Myocyte (in vitro differentiated cells): ENCODE data around the gene CSN2. TPM values are rescaled to one million over a fixed set of nuclear protein-coding genes. Genes with fewer than 3 reads are reported as not detected.
"Not testable (repeated sequence)": the region's sequence is repeated elsewhere in the genome, so short reads cannot be mapped to it uniquely, and the experiment has no call there.

Experiments used
- DNase-seq: peaks from one replicate; pipeline ENCODE4 v3.0.0-alpha.2; 2012; ENCODE audit warnings: low read depth
- polyA plus RNA-seq: library from polyadenylated mRNA; unstranded; fragments of >200 nt; gene quantifications from one replicate; pipeline ENCODE4 v1.2.1, GENCODE V29; 2012; ENCODE audit warnings: missing spikeins
- total RNA-seq: library from RNA; depleted of rRNA; stranded (reverse); fragments of >200 nt; gene quantifications from 2 replicates; pipeline ENCODE4 v1.2.3, GENCODE V29; 2014

CSN2 gene, protein sequence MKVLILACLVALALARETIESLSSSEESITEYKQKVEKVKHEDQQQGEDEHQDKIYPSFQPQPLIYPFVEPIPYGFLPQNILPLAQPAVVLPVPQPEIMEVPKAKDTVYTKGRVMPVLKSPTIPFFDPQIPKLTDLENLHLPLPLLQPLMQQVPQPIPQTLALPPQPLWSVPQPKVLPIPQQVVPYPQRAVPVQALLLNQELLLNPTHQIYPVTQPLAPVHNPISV
- not detected in 2 replicates for total RNA-seq
- not detected for polyA plus RNA-seq

GRCh38 chr4:69965628-69966027, at the start of gene CSN2:
CSN2 (minus strand) TSS chr4:69965728; CDS start chr4:69960995, 4,733 bp downstream.
- no peak for DNase-seq

GRCh38 chr4:70008771-70009170, 43.2 kb upstream of the CSN2 start:
- no peak for DNase-seq

DNA sequence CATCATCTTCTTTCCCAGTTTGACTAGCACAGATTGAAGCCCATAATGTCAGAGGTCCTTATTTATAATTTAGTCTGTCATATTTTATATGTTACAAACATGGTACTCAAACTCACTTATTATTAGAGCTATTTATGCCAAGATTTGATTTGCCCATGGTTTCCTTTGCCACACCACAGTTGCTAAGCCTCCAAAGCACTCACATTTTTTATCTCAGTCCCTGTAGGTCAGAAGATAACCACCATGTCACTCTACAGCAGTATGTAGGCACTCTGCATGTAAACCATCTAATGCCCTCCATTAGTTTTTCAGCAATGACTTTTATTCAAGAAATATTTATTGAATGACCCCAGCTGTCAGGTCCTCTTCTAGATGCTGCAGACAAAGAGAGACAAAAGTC, 37.0 kb upstream of the CSN2 start:
- no peak for DNase-seq

GRCh38 chr4:70000711-70001110, 35.2 kb upstream of the CSN2 start:
- DNase-seq: no peak

- no peak for DNase-seq
Measured at GRCh38 chr4:69999420-69999819, 33.9 kb upstream of the CSN2 start.

DNA sequence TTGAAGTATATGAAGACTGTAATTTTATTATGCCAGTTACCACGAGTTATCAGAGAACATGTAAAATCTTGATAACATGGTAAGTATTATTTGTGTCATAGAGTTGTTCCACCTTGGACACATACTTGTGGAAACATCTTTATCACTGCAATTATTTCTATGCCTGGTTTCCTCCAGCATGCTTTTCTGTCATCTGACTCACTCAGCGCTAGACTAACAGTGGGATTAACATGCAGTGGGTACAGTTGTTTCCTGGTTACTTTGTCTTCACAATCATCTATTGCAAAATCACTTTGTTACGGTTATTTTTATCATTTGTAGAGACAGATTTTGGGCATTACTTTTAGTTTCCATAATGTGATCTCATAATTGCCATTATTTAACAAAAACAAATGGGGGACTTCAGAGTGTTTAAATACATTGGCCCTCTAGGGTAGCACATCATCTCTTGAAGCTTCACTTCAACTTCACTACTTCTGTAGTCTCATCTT, 30.0 kb upstream of the CSN2 start, which contains the start of gene STATH:
Gene STATH (plus strand): TSS at position 441 of the 491 bp plus-strand sequence. CDS start 2,472 bp downstream, outside the sequence.
- DNase-seq: no peak

DNA sequence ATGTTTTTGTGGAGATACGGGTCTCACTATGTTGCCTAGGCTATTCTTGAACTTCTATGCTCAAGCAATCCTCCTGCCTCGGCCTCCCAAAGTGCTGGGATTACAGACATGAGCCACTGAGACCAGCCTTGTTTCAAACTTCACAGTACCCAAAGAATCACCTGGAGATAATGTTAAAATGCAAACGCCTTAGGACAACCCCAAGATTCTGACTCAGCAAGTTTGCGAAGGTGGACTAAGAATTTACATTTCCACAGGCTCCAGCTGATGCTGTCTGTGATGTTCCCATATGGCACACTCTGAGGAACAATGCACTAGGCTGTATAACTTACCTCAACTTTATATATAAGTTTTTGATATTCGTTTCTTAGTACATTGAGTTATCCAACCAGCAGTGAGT, 29.3 kb upstream of the CSN2 start:
- DNase-seq: no peak

DNA sequence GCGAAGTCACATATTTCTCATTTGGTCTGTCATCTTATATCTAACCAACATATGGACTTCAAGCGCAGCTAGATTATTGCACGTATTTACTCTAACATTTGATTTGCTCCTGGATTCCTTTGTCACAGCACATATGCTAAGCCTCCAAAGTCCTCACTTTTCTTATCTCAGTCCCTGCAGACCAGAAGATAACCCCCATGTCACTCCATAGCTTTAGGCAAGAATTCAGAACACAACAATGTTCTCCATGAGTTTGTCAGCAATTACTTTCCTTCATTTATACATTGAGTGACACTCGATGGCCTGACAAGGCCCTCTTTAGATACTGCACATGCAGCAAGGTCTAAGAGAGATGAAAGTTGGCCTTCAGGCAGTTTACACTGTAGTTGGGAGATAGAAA, 25.5 kb upstream of the CSN2 start:
- no peak for DNase-seq

DNA sequence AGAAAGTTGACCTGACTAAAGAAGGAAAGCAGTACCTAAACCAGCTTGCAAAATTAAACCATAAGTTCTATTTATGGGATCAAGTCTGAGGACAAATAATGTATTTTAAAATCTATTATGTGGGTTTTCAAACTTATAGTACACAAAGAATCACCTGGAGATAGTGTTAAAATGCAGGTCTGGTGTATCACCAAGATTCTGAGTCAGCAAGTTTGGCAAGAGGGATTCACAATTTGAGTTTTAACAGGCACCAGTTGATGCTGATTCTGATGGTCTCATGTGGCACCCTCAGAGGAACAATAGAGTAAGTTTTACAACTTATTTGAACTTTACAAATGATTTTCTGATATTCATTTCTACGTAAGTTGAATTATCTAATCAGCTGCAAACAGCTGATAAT, 21.1 kb upstream of the CSN2 start:
- DNase-seq: no peak

GRCh38 chr4:69984030-69984443, 18.5 kb upstream of the CSN2 start:
- no peak for DNase-seq

DNA sequence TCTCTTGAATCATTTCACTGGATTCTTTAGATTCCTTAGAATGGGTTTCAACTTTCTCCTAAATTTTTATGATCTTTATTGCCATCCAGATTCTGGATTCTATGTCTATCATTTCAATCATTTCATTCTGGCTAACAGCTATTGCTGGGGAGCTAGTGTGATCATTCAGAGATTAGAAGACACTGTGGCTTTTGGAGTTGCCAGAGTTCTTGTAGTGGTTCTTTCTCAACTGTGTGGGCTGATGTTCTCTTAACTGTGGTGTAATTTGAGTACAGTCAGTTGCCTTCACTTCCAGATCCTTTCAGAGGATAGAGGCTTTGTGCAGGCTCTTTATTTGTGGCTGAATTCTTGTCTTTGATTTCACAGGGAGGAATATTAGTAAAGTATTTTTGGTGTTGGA, 12.1 kb upstream of the CSN2 start:
- DNase-seq: peak; percentile 6

DNA sequence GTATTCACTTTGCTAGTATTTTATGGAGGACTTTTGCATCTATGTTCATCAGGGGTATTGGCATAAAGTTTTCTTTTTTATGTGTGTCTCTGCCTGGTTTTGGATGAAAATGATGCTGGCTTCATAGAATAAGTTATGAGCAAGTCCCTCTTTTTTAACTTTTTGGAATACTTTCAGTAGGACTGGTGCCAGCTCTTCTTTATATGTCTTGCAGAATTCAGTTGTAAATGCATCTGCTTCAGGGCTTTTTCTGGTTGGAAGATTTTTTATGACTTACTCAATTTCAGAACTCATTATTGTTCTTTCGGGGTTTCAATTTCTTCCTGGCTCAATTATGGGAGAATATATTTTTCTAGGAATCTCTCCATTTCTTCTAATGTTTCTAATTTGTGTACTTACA, 9.1 kb upstream of the CSN2 start:
- DNase-seq: no peak

- DNase-seq: peak; percentile 20
Measured at GRCh38 chr4:69970071-69970470, 4.5 kb upstream of the CSN2 start.

- no peak for DNase-seq
Measured at GRCh38 chr4:69957209-69957608, 8.3 kb downstream of the CSN2 start.

DNA sequence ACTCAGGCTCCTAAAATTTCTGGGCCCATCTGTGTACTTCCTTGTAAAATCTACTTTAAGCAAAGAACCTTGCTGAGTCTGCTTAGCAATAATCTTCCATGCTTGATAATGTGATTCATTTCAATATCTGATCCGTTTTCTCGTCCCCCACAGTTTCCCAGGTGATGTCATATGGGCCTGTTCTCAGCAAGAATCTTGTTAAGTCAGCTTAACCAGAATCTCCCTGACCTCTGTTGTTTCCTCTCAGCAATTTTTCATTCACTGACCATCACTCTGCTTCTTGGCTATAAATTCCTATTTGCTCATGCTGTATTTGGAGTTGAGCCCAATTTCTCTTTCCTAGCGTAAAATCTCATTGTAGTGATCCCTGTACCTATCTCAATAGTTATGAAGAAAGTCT, 13.9 kb downstream of the CSN2 start:
- DNase-seq: no peak

DNA sequence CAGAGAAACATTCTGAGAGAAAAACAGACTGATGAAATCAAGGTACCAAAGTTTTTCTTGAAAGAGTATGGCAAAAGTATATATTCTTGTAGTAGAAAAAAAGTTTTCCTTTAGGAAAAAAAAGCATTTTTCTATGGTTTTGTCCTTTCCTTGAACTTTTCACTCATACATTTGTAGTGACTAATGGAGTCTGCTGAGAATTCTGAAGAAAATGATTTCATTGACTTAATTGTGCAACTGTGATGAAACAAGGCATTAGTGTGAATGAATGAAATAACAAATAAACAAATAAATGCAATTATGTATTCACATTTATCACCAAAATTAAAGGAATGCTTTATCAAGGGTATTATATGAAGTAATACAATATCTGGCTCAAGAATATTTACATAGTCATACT, 29.0 kb downstream of the CSN2 start:
- DNase-seq: no peak

- no peak for DNase-seq
Measured at GRCh38 chr4:69934150-69934549, 31.4 kb downstream of the CSN2 start.

- no peak for DNase-seq
Measured at GRCh38 chr4:69930768-69931167, 34.8 kb downstream of the CSN2 start, which contains the start of gene CSN1S1. CSN1S1 (plus strand) TSS chr4:69931068; CDS start chr4:69932556, 1,488 bp downstream.

GRCh38 chr4:69923782-69924410, 41.6 kb downstream of the CSN2 start:
- not testable (repeated sequence) for DNase-seq

DNA sequence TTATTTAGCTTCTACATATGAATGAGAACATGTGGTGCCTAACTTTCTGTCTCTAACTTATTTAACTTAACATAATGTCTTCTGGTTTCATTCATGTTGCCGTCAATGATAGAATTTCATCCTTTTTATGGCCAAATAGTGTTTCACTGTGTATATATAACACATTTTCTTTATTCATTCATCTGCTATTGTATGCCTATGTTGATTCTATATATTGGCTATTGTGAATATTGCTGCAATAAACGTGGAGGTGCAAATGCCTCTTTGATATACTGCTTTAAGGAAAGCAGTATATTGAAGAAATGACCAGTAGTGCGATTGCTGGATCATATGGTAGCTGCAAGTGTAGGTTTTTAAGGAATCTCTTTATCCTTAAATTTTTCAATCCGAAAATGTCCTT, 44.7 kb downstream of the CSN2 start:
- DNase-seq: no peak

GRCh38 chr4:69910016-69910782, 55.3 kb downstream of the CSN2 start:
- DNase-seq: peak; percentile 43

DNA sequence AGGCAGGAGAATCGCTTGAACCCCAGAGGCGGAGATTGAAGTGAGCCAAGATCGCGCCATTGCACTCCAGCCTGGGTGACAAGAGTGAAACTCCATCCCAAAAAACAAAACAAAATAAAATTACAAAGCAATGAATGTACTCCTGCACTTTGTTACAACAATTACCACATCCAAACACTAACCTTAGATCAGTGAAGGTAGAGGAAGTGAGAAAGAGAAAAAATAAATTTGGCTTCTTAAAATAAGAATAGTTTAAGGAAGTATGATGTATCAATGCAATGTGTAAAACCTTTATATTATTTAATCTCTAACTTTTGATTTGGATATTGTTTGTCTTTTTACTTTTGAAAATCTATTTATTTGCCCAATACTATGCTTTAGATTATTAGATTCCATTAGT, 56.3 kb downstream of the CSN2 start:
- DNase-seq: no peak
